GM19452 (cell line): Measurements from ENCODE around the gene KDM4B.

Experiments used
- ATAC-seq: cut with Tn5 transposase; IDR thresholded peaks from one replicate; pipeline ENCODE4 v1.9.1; 2021; ENCODE audit not compliant: unreplicated experiment

Gene KDM4B

DNA sequence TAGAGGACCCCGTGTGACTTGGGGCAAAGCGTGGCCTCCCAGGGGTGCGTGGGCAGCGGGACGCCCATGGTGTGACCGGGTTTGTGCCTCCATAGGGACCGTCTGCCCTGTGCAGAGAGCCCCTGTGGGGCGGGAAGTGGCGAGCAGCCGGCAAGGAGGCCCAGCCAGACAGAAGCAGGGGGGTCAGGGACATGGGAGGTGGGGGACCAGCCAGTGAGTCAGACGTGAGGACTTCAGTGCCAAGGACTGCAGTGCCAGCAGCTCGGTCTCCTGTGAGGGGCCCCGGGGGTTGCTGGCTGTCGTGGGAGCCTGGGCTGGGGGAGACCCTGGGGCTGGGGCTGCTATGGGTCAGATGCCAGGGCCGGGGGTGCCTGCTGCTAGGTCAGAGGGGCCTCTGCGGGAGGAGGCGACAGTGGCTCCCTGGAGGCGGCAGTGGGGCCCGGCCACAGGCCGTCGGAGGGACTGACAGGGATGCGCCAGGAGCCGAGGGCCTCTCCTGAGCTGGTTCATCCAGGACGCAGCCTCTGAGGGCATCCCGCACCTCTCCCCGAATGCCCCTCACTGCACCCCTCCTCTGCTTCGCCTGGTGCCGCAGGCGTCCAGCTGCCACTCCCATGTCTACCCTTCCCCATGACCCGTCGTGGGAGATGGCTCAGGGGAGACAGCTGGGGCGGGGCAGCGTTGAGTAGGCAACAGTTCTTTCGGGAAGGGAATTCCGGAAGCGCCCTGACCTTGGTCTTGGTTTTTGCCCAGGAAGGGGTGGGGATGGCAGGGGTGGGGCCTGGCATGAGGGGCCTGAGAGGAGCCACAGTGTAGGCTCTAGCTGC lies 80.0 kb downstream of the KDM4B start:
- ATAC-seq: no peak

- no peak for ATAC-seq
These were observed 80.6 kb downstream of the KDM4B start for GRCh38 chr19:5049561-5049960.

- no peak for ATAC-seq
These were observed 81.2 kb downstream of the KDM4B start for GRCh38 chr19:5050067-5050656.

- no peak for ATAC-seq
These were observed 82.0 kb downstream of the KDM4B start for GRCh38 chr19:5050905-5051304.

- no peak for ATAC-seq
These were observed 82.7 kb downstream of the KDM4B start for GRCh38 chr19:5051619-5052018.

- no peak for ATAC-seq
These were observed 83.6 kb downstream of the KDM4B start for GRCh38 chr19:5052515-5052914.

- ATAC-seq: no peak
These were observed 84.1 kb downstream of the KDM4B start for GRCh38 chr19:5052945-5053485.

DNA sequence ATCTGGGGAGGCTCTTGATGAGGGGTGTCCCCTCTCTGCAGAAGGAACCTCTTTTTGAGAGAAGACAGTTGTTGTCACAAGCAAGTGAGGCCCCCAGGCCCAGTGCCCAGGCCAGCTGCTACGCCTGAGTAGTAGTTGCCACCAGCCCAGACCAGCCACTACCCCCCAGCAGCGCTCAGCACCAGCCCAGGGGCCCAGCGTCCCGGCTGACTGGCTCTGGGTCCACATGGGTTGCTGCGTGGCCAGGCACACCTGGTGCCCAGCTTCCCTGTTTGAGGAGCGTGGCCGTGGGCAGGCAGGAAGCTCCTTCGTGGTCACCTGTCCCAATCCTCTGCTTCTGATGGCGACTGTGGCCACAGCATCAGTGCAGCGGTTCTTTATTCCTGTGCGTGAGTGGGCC lies 84.7 kb downstream of the KDM4B start:
- no peak for ATAC-seq

- no peak for ATAC-seq
These were observed 85.9 kb downstream of the KDM4B start for GRCh38 chr19:5054551-5055456.

DNA sequence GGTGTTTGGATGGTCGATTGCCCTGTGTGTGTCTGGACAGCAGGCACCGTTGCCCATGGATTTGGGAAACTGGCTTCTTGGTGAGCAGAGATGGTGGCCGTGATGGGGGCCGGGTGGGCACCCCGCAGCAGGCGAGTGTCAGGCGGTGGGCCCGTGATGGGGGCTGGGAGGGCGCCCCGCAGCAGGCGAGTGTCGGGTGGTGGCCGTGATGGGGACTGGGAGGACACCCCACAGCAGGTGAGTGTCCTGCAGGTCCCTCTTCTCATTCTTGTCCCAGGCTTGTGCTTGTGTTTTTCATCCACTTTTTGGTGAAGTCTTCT lies 86.5 kb downstream of the KDM4B start:
- ATAC-seq: no peak

GRCh38 chr19:5057860-5058259 lies 88.9 kb downstream of the KDM4B start:
- no peak for ATAC-seq

GRCh38 chr19:5058521-5059212 lies 89.8 kb downstream of the KDM4B start:
- ATAC-seq: no peak

- no peak for ATAC-seq
These were observed 90.3 kb downstream of the KDM4B start for GRCh38 chr19:5059213-5059574.

- ATAC-seq: no peak
These were observed 90.9 kb downstream of the KDM4B start for GRCh38 chr19:5059793-5060192.

- ATAC-seq: no peak
These were observed 93.3 kb downstream of the KDM4B start for GRCh38 chr19:5062195-5062594.

DNA sequence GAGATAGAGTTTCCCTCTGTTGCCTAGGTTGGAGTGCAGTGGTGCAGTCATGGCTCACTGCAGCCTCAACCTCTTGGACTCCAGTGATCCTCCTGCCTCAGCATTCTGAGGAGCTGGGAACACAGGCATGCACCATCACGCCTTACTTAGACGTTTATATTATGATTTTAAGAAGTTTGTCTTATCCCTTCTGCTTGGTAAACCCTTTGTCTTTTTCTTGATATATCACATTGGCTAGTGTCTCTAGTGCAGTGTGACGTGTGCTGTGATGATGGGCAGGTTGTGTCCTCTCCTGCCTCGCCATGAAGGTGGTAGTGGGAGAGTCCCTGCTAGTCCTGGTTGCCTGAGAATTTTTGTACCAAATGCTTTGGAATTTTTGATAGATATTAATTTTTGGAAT lies 93.9 kb downstream of the KDM4B start:
- ATAC-seq: no peak

DNA sequence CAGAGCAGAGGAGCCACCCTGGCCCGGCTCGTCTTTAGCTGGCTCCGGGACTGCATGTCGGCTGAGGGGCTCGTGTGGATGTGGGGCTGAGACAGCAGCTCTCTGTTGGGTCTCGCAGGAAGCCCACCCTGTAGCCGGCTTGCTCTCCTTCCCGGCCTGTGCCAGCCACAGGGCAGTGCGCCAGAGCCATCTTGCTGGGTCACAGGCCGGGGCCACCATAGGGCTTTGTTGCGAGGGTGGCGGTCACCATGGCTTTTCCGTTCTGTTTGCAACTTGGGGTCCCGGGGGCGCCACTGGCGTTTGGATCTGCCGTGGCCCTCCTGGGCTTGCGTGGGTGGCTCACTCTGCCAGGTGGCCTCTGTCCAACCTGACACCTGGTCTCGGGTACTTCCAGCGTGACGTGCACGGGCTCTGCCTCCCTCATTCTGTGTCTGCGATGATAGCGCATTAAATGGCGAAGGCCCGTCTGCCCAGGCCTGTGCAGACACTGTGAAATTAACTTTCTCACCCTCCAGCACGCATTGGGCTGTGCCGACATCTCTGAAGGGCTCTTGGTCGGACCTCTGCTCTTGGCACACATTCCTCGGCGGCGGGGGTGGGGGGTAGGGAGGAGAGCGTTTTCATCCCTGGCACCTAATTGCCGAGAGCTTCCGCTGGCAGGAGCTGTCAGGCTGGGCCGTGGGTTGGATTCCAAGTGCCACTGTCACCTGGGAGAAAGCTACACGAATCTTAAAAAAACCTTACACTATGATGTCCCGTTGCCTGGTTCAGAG lies 95.1 kb downstream of the KDM4B start:
- ATAC-seq: no peak

DNA sequence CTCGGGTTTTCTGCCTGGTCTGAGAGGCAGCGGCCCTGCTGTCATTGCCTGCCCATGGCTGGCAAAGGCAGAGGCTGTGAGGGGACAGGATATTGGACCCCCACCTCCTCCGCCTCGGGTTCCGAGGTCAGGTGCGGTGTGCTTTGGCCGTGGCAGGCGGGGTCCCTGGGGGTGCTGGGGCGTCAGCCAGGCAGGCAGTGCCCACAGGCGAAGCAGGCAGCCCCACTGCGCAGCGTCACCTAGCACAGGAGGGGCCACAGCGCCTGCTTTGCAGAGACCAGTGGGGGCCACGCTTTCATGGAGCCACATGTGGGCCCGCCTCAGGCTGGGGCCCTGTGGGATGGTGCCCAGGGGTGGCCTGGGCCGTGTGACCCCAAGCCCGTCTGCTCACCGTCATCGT lies 96.0 kb downstream of the KDM4B start:
- ATAC-seq: no peak

GRCh38 chr19:5065663-5066093 lies 96.8 kb downstream of the KDM4B start:
- ATAC-seq: no peak

GRCh38 chr19:5066768-5067167 lies 97.9 kb downstream of the KDM4B start:
- ATAC-seq: no peak
